H1 (cell line): Measurements from ENCODE around the gene POLR2H. TPM values are rescaled to one million over a fixed set of nuclear protein-coding genes. Genes with fewer than 3 reads are reported as not detected.

Source experiments
- BCL11A ChIP-seq, 2 experiments: IDR thresholded peaks; one replicate each; pipeline ENCODE4 v1.6.1; 2011; ENCODE audit warnings: low read depth in 2 of 2, low read length in 2 of 2, mild to moderate bottlenecking in 2 of 2
- CEBPB ChIP-seq: IDR thresholded peaks from 2 replicates; pipeline ENCODE4 v1.6.1; 2012; ENCODE audit warnings: low read depth, low read length
- MAFK ChIP-seq: IDR thresholded peaks from 2 replicates; pipeline ENCODE4 v1.6.1; 2012; ENCODE audit warnings: low read depth, mild to moderate bottlenecking, improper control_type of control experiment, low read length
- TAF1 ChIP-seq: IDR thresholded peaks from 2 replicates; pipeline ENCODE4 v1.6.1; 2011; ENCODE audit warnings: mild to moderate bottlenecking, low read depth, low read length
- polyA plus RNA-seq, 7 experiments: library from polyadenylated mRNA; depleted of rRNA in 3 of 7; stranded (reverse) in 5 of 7; unstranded in 2 of 7; fragments of >200 nt in 5 of 7; fragments of 200-250 nt in 2 of 7; gene quantifications; 1 replicate in 5 of 7; 2 replicates in 1 of 7; 4 replicates in 1 of 7; pipeline versions ENCODE4 v1.2.1 to v1.2.3, GENCODE V29; 2011 to 2013; ENCODE audit warnings: missing spikeins in 2 of 7, mixed read lengths in 2 of 7
- total RNA-seq: library from RNA; stranded (reverse); fragmentation: NEBNext Ultra II Directional; extraction: Animal tissue kit (Norgen Biotek cat#: 25700); gene quantifications from 2 replicates; pipeline ENCODE4 v1.2.1, GENCODE V29; 2021
- TF ChIP-seq, protein P1 (sequence below): IDR thresholded peaks from 2 replicates; pipeline ENCODE4 v1.6.1; 2011; ENCODE audit warnings: low read length, improper control_type of control experiment

POLR2H gene
- total and polyA plus RNA-seq, 2 of the 8 experiments (the other 6 are each of a cell fraction or from before 2014, with no cell fraction given), result 113 to 335 TPM

- TF ChIP-seq CEBPB, result no peak
- no peak for TF ChIP-seq MAFK
- TF ChIP-seq TAF1, result no peak
- TF ChIP-seq, protein P1, sequence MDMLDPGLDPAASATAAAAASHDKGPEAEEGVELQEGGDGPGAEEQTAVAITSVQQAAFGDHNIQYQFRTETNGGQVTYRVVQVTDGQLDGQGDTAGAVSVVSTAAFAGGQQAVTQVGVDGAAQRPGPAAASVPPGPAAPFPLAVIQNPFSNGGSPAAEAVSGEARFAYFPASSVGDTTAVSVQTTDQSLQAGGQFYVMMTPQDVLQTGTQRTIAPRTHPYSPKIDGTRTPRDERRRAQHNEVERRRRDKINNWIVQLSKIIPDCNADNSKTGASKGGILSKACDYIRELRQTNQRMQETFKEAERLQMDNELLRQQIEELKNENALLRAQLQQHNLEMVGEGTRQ, result no peak
- no peak for TF ChIP-seq BCL11A (IDR thresholded peaks at IDR 0.05; ENCODE audit: low read depth in 2 of 2, low read length in 2 of 2)
Measured at GRCh38 chr3:184388164-184388935, 26.8 kb downstream of the POLR2H start (continued).
